HL-60/S4 treated with phorbol 12-myristate 13-acetate at 8.2 ng/mL for 4 days and 3 days (cell line): ENCODE results near the gene STK40.

ENCODE experiments used
- in situ Hi-C: fragments of 300-500 bp; cut with MboI; formaldehyde crosslinking; loops from 2 replicates; pipeline ENCODE4 v1.15.0; 2022; ENCODE audit warnings: low sequenced_read_pairs

STK40 gene

GRCh38 chr1:36295390-36295789 is 90.3 kb downstream of the STK40 start:
- in situ Hi-C loops: no loop called here
